ENCODE results near the gene NDUFS7.
A peak's percentile ranks its signal among the peaks of the same experiment; 100 is the strongest.

The NDUFS7 gene

DNA sequence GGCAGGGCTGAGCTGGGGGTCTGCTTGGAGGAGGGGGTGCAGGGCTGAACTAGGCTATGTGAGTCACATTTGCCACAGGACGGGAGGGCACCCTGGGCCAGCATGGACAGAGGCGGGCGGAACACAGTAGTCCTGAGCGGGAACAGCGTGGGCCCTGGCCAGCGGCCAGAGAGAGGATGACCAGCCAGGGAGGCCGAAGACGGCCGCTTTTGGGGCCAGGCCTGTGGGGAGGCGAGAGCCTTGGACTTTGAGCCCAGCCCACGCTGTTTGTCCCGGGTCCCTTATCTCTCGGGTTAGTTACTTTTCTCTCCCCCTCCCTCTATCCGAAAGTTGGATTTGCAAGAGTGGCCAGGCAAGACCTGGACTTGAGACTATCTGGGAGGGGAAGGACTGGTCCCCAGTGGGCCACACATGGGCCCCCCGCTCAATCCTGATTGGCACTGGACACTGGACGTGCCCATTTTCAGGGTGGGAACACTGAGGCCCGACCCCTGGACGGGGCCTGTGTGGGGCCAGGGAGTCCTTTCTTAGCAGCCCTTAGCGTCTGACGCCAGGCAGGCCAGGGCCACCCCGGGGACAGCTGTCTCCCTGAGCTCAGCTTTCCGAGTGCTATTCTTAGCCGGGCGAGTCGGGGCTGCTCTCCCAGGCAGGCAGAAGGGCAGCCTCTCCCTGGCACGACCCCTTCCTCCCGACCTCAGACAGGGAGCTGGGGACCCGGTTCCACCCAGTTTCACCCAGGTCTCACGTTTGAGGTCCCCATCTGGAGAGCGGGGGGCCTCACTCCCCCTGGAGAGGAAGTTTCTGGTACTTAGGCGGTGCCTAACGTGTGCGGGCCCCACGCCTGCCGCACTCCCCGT is 16.8 kb downstream of the NDUFS7 start:
- Histone ChIP-seq H3K27ac (no peak overlapping the region), H4K20me1 (ENCODE audit: insufficient read depth) (no peaks in the 10 kb centered on the region), H3K36me3 (ENCODE audit: insufficient read depth) (no peaks in the 10 kb centered on the region), H3K79me2 (ENCODE audit: insufficient read depth, low read depth) (no peaks in the 10 kb centered on the region), H3K4me1 (ENCODE audit: low read depth, poor library complexity, severe bottlenecking) (peaks cover 13% of the 10 kb centered on the region), H3K27me3 (ENCODE audit: insufficient read depth, low read depth) (no peaks in the 10 kb centered on the region), H3K9ac (peak overlapping the region; percentile 46; the same call in 1 of the 2 replicates), H3K4me3 (IDR thresholded peaks at IDR 0.05; ENCODE audit: insufficient read depth, low read depth, low read length) (no peak overlapping the region), H2AFZ (ENCODE audit: low read depth) (peak overlapping the region; percentile 71; the same call in 1 of the 2 replicates), H3K4me2 (peak overlapping the region; percentile 93)
- TF ChIP-seq CTCF (conservative IDR thresholded peaks at IDR 0.05; ENCODE audit: low read depth, low read length): no peak

- no peak within 1 kb of the TSS for H3K4me3 ChIP-seq (IDR thresholded peaks at IDR 0.05; ENCODE audit: insufficient read depth, low read depth, low read length)
- no peak within 1 kb of the TSS for H3K27ac ChIP-seq
Observed at GRCh38 chr19:1401138-1401888, 17.6 kb downstream of the NDUFS7 start, which contains the start of gene GAMT. GAMT (minus strand) TSS chr19:1401542; CDS start chr19:1401476, 66 bp downstream.

DNA sequence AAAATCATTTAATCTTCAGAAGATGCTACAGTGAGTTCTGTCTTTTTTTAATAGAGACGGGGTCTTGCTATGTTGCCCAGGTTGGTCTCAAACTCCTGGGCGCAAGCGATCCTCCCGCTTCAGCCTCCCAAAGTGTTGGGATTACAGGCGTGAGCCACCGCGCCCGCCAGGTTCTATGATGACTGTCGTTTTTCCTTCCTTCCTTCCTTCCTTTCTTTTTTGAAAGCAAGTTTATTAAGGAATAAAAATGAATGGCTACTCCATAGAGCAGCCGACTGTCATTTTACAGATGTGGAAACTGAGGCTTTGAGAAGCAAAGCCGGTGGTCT is 18.1 kb downstream of the NDUFS7 start:
- Histone ChIP-seq H3K27ac (no peak overlapping the region), H2AFZ (ENCODE audit: low read depth) (peak overlapping the region; percentile 71), H3K27me3 (ENCODE audit: insufficient read depth, low read depth) (no peaks in the 10 kb centered on the region), H4K20me1 (ENCODE audit: insufficient read depth) (no peaks in the 10 kb centered on the region), H3K79me2 (ENCODE audit: insufficient read depth, low read depth) (no peaks in the 10 kb centered on the region), H3K9ac (no peak overlapping the region; the same call in 1 of the 2 replicates), H3K4me1 (ENCODE audit: low read depth, poor library complexity, severe bottlenecking) (peaks cover 21% of the 10 kb centered on the region), H3K4me3 (IDR thresholded peaks at IDR 0.05; ENCODE audit: insufficient read depth, low read depth, low read length) (no peak overlapping the region), H3K36me3 (ENCODE audit: insufficient read depth) (no peaks in the 10 kb centered on the region), H3K4me2 (peak overlapping the region; percentile 93)
- TF ChIP-seq CTCF (conservative IDR thresholded peaks at IDR 0.05; ENCODE audit: low read depth, low read length): no peak

More at GRCh38 chr19:1401138-1401888, 17.6 kb downstream of the NDUFS7 start, which contains the start of gene GAMT:
- H4K20me1 ChIP-seq (ENCODE audit: insufficient read depth): no peaks in the 10 kb centered on the region
- H3K9ac ChIP-seq: peak within 1 kb of the TSS; percentile 46; the same call in 1 of the 2 replicates
- peak; percentile 57 for TF ChIP-seq CTCF (conservative IDR thresholded peaks at IDR 0.05; ENCODE audit: low read depth, low read length)
- peak within 1 kb of the TSS; percentile 71 for H2AFZ ChIP-seq (ENCODE audit: low read depth)
- no peaks in the 10 kb centered on the region for H3K36me3 ChIP-seq (ENCODE audit: insufficient read depth)
- H3K27me3 ChIP-seq (ENCODE audit: insufficient read depth, low read depth): no peaks in the 10 kb centered on the region
- H3K4me1 ChIP-seq (ENCODE audit: low read depth, poor library complexity, severe bottlenecking): peaks cover 17% of the 10 kb centered on the region
- H3K4me2 ChIP-seq: peak within 1 kb of the TSS; percentile 93
- no peaks in the 10 kb centered on the region for H3K79me2 ChIP-seq (ENCODE audit: insufficient read depth, low read depth)

DNA sequence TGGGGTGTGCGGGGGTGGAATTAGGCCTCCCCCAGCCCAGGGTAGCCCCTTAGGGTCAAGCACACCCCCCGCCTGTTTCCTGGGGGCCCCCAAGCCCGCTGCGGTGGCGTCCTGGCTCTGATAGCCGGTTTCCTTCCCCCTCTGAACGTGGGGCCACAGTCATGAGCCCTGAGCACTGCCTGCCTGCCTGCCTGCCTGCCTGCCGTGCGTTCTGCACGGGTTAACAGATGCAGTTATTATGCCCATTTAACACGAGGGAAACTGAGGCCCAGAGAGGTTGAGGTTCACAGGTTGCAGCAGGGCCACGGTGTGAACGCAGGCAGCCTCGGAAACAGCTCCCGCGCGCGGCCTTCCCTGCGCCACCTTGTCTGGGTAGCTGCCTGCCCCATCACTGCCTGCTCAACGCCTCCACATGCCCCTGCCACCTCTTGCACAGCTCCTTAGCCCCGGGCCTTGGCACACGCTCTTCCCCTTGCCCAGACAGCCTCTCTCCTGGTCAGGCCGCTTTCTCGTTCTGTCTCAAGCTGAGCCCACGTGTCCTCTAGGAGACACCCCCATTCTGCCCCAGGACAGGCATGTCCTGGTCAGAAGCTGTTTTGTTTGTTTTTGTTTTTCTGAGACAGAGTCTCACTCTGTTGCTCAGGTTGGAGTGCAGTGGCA is 18.8 kb downstream of the NDUFS7 start:
- Histone ChIP-seq H3K36me3 (ENCODE audit: insufficient read depth) (no peaks in the 10 kb centered on the region), H3K4me3 (IDR thresholded peaks at IDR 0.05; ENCODE audit: insufficient read depth, low read depth, low read length) (no peak overlapping the region), H2AFZ (ENCODE audit: low read depth) (no peak overlapping the region), H3K79me2 (ENCODE audit: insufficient read depth, low read depth) (no peaks in the 10 kb centered on the region), H4K20me1 (ENCODE audit: insufficient read depth) (no peaks in the 10 kb centered on the region), H3K27ac (no peak overlapping the region), H3K9ac (no peak overlapping the region), H3K4me2 (no peak overlapping the region; the same call in 1 of the 2 replicates), H3K27me3 (ENCODE audit: insufficient read depth, low read depth) (no peaks in the 10 kb centered on the region), H3K4me1 (ENCODE audit: low read depth, poor library complexity, severe bottlenecking) (peaks cover 21% of the 10 kb centered on the region)
- TF ChIP-seq CTCF (conservative IDR thresholded peaks at IDR 0.05; ENCODE audit: low read depth, low read length): no peak
